Fibroblast of lung (primary cell): ENCODE measurements around the gene TTLL10. TPM values are rescaled to one million over a fixed set of nuclear protein-coding genes. Genes with fewer than 3 reads are reported as not detected.

Source experiments
- DNase-seq, 2 donors: peaks; one replicate each; pipeline versions ENCODE4 v3.0.0 to v3.0.0-alpha.2; 2010; ENCODE audit warnings: low read depth in 2 of 2
- H2AFZ ChIP-seq: 2 replicates; pipeline ENCODE4 v1.5.1; 2012; ENCODE audit warnings: low read length, control low read depth, inconsistent platforms
- H3K27ac ChIP-seq: 2 replicates; pipeline ENCODE4 v1.5.1; 2011; ENCODE audit warnings: low read length, control low read depth; ENCODE audit not compliant: insufficient read depth
- H3K27me3 ChIP-seq: 2 replicates; pipeline ENCODE4 v1.5.1; 2011; ENCODE audit warnings: mild to moderate bottlenecking, low read length; ENCODE audit not compliant: control insufficient read depth, insufficient read depth
- H3K36me3 ChIP-seq: 2 replicates; pipeline ENCODE4 v1.5.1; 2011; ENCODE audit warnings: low read length; ENCODE audit not compliant: control insufficient read depth, insufficient read depth
- H3K4me1 ChIP-seq: 2 replicates; pipeline ENCODE4 v1.5.1; 2011; ENCODE audit warnings: low read length; ENCODE audit not compliant: control insufficient read depth, insufficient read depth; ENCODE audit errors: extremely low read depth
- H3K4me2 ChIP-seq: 2 replicates; pipeline ENCODE4 v1.5.1; 2011; ENCODE audit warnings: low read length, control low read depth; ENCODE audit not compliant: insufficient read depth; ENCODE audit errors: extremely low read depth
- H3K4me3 ChIP-seq, 4 experiments: fragments of 200-600 bp in 1 of 4; sonication (generic) in 1 of 4; replicated peaks in 1 of 4; 2 replicates each; pipeline ENCODE4 v1.5.1; 2011 to 2016; ENCODE audit warnings: low read length in 4 of 4, low read depth in 3 of 4, mild to moderate bottlenecking in 3 of 4, control low read depth in 2 of 4, inconsistent platforms in 1 of 4, mixed read lengths in 1 of 4; ENCODE audit not compliant: insufficient read depth in 1 of 4; ENCODE audit errors: control extremely low read depth in 1 of 4
- H3K79me2 ChIP-seq: 2 replicates; pipeline ENCODE4 v1.5.1; 2012; ENCODE audit warnings: mild to moderate bottlenecking, low read length, inconsistent platforms; ENCODE audit not compliant: control insufficient read depth, insufficient read depth
- H3K9ac ChIP-seq: 2 replicates; pipeline ENCODE4 v1.5.1; 2011; ENCODE audit warnings: mild to moderate bottlenecking, low read length, control low read depth; ENCODE audit not compliant: insufficient read depth
- H3K9me3 ChIP-seq: 2 replicates; pipeline ENCODE4 v1.5.1; 2012; ENCODE audit warnings: low read depth, low read length; ENCODE audit not compliant: control insufficient read depth, insufficient read depth
- H4K20me1 ChIP-seq: 2 replicates; pipeline ENCODE4 v1.5.1; 2011; ENCODE audit warnings: low read length; ENCODE audit not compliant: control insufficient read depth, insufficient read depth; ENCODE audit errors: extremely low read depth
- CTCF ChIP-seq, 2 donors: IDR thresholded peaks in 1 of 2; conservative IDR thresholded peaks in 1 of 2; 1 replicate in 1 of 2; 2 replicates in 1 of 2; pipeline ENCODE4 v1.5.1; 2011 to 2012; ENCODE audit warnings: low read length in 2 of 2, control low read depth in 1 of 2, inconsistent platforms in 1 of 2, low read depth in 1 of 2, mild to moderate bottlenecking in 1 of 2
- EZH2 ChIP-seq: IDR thresholded peaks from 2 replicates; pipeline ENCODE4 v1.5.1; 2012; ENCODE audit warnings: low read length, control low read depth, mild to moderate bottlenecking; ENCODE audit errors: missing control alignments
- polyA plus RNA-seq, 2 donors: library from polyadenylated mRNA; depleted of rRNA in 1 of 2; stranded (reverse) in 1 of 2; unstranded in 1 of 2; fragments of >200 nt; gene quantifications; 2 replicates each; pipeline ENCODE4 v1.2.1, GENCODE V29; 2011 to 2012; ENCODE audit warnings: missing spikeins in 1 of 2
- total RNA-seq: library from RNA; depleted of rRNA; stranded (reverse); fragments of >200 nt; gene quantifications from 2 replicates; pipeline ENCODE4 v1.2.1, GENCODE V29; 2014

TTLL10 gene
- total and polyA plus RNA-seq, 2 donors (not counting 1 experiment from before 2014, with no cell fraction given): not detected

DNA sequence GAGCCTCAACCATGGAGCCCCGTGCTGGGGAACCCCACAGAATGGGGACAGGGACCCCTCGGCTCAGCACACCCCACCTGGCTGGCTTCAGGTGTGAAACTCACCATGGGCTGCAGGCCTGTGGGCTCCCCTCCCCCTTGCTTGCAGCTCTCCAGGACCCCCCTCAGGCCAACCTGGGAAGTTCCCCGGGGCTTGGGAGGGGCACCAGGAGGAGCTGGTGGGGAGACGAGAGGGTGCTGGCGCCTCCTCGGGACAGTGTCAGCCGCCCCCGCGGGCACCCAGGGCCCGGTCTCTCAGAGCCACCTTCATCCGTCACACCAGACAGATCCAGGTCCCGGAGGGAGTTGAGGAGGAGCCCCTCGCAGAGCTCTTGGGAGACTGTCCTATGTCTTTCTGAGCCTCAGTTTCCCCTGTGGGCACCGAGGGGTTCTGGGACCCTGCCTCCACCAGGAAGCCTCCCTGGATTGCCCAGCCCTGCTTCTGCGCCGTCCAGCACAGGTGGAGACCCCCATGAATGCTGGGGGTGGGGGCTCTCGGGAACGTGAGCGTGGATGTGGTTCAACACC lies 33.4 kb downstream of the TTLL10 start:
- no peak overlapping the region for H3K4me3 ChIP-seq
- no peaks in the 10 kb centered on the region for H3K9me3 ChIP-seq
- no peaks in the 10 kb centered on the region for H3K79me2 ChIP-seq
- H3K4me2 ChIP-seq: no peak overlapping the region
- H3K27me3 ChIP-seq: no peaks in the 10 kb centered on the region
- H3K36me3 ChIP-seq: no peaks in the 10 kb centered on the region
- no peak overlapping the region for H3K9ac ChIP-seq
- H2AFZ ChIP-seq: no peak overlapping the region
- no peaks in the 10 kb centered on the region for H4K20me1 ChIP-seq
- H3K27ac ChIP-seq: no peak overlapping the region
- no peak for TF ChIP-seq EZH2
- no peak for TF ChIP-seq CTCF (conservative IDR thresholded peaks at IDR 0.05 in 1 of 2, IDR thresholded peaks at IDR 0.05 in 1 of 2; ENCODE audit: low read depth in 1 of 2, low read length in 2 of 2)
- no peak for DNase-seq
- H3K4me1 ChIP-seq: peaks cover 6% of the 10 kb centered on the region

GRCh38 chr1:1207571-1207892 lies 33.9 kb downstream of the TTLL10 start:
- Histone ChIP-seq H3K4me2 (no peak overlapping the region), H3K9me3 (no peaks in the 10 kb centered on the region), H3K27me3 (no peaks in the 10 kb centered on the region), H3K4me3 (no peak overlapping the region), H3K9ac (no peak overlapping the region), H4K20me1 (no peaks in the 10 kb centered on the region), H3K36me3 (no peaks in the 10 kb centered on the region), H2AFZ (no peak overlapping the region), H3K27ac (no peak overlapping the region), H3K79me2 (no peaks in the 10 kb centered on the region), H3K4me1 (peaks cover 6% of the 10 kb centered on the region)
- no peak for DNase-seq
- TF ChIP-seq EZH2 (no peak), CTCF (conservative IDR thresholded peaks at IDR 0.05 in 1 of 2, IDR thresholded peaks at IDR 0.05 in 1 of 2; ENCODE audit: low read depth in 1 of 2, low read length in 2 of 2) (no peak)

- Histone ChIP-seq H4K20me1 (no peaks in the 10 kb centered on the region), H3K27me3 (no peaks in the 10 kb centered on the region), H3K27ac (no peak overlapping the region), H3K36me3 (no peaks in the 10 kb centered on the region), H3K4me1 (peaks cover 6% of the 10 kb centered on the region), H3K79me2 (no peaks in the 10 kb centered on the region), H3K4me3 (no peak overlapping the region), H3K9me3 (no peaks in the 10 kb centered on the region), H3K4me2 (peak overlapping the region; percentile 69), H2AFZ (no peak overlapping the region), H3K9ac (no peak overlapping the region)
- DNase-seq: peak in 1 of 2 donors; percentile 51
- TF ChIP-seq EZH2 (no peak), CTCF (conservative IDR thresholded peaks at IDR 0.05 in 1 of 2, IDR thresholded peaks at IDR 0.05 in 1 of 2; ENCODE audit: low read depth in 1 of 2, low read length in 2 of 2) (no peak)
These were observed 35.2 kb downstream of the TTLL10 start for GRCh38 chr1:1208713-1209433.
